K562 (cell line): ENCODE results near the gene RIC8B.

Source experiments
- BMI1 ChIP-seq: fragments of 150-350 bp; IDR thresholded peaks from 2 replicates; pipeline ENCODE4 v1.6.1; 2014; ENCODE audit warnings: low read length
- BRCA1 ChIP-seq, 2 experiments: fragments of 450-650 bp in 1 of 2; sonication (generic) in 1 of 2; formaldehyde crosslinking in 1 of 2; IDR thresholded peaks; 2 replicates each; pipeline versions ENCODE4 v1.5.0 to v1.6.1; 2017 to 2020; ENCODE audit warnings: mild to moderate bottlenecking in 1 of 2, missing genetic modification reagents in 1 of 2
- HDAC6 ChIP-seq: IDR thresholded peaks from 2 replicates; pipeline ENCODE4 v1.6.1; 2012; ENCODE audit warnings: low read depth, mild to moderate bottlenecking, control low read depth, inconsistent platforms, low read length, moderate library complexity
- NR2C2 ChIP-seq, 2 experiments: fragments of 200-800 bp in 1 of 2; sonication (Bioruptor generic) in 1 of 2; sonication (generic) in 1 of 2; formaldehyde crosslinking in 1 of 2; IDR thresholded peaks; 2 replicates each; pipeline versions ENCODE4 v1.6.1 to v1.8.0; 2016 to 2022; ENCODE audit warnings: mild to moderate bottlenecking in 1 of 2, missing compliant biosample characterization in 1 of 2, missing genetic modification characterization in 1 of 2, missing genetic modification reagents in 1 of 2
- POLR3A ChIP-seq: IDR thresholded peaks from 2 replicates; pipeline ENCODE4 v1.6.1; 2011; ENCODE audit warnings: borderline replicate concordance, mild to moderate bottlenecking, moderate library complexity; ENCODE audit not compliant: insufficient read length, insufficient read depth; ENCODE audit errors: extremely low read depth
- RAD21 ChIP-seq, 2 experiments: fragments of 250-450 bp in 1 of 2; fragments of 450-650 bp in 1 of 2; sonication (Bioruptor Pico) in 1 of 2; formaldehyde crosslinking in 1 of 2; IDR thresholded peaks in 1 of 2; conservative IDR thresholded peaks in 1 of 2; 2 replicates each; pipeline versions ENCODE4 v1.4.0 to v1.8.0; 2020 to 2022; ENCODE audit warnings: mild to moderate bottlenecking in 2 of 2, moderate library complexity in 1 of 2
- SETDB1 ChIP-seq: IDR thresholded peaks from one replicate; pipeline ENCODE4 v1.6.1; 2012; ENCODE audit warnings: low read length, control low read depth, inconsistent platforms
- STAG1 ChIP-seq: sonication (generic); formaldehyde crosslinking; IDR thresholded peaks from 2 replicates; pipeline ENCODE4 v1.5.0; 2020; ENCODE audit warnings: missing genetic modification reagents, borderline replicate concordance
- TCF7L2 ChIP-seq: fragments of 150-350 bp; IDR thresholded peaks from 2 replicates; pipeline ENCODE4 v1.6.1; 2016; ENCODE audit warnings: low read depth, mild to moderate bottlenecking, low read length, moderate library complexity
- TF ChIP-seq, protein P1 (sequence below): fragments of 200-600 bp; sonication (generic); IDR thresholded peaks from one replicate; pipeline ENCODE4 v1.6.1; 2012; ENCODE audit warnings: mild to moderate bottlenecking, low read depth, low read length, inconsistent platforms
- TF ChIP-seq, protein P2 (sequence below), 3 experiments: IDR thresholded peaks in 2 of 3; conservative IDR thresholded peaks in 1 of 3; 2 replicates each; pipeline ENCODE4 v1.5.1; 2011 to 2012; ENCODE audit warnings: low read length in 3 of 3, mild to moderate bottlenecking in 3 of 3, control low read depth in 2 of 3, improper control_type of control experiment in 1 of 3, inconsistent platforms in 1 of 3, low read depth in 1 of 3, mixed read lengths in 1 of 3, moderate library complexity in 1 of 3; ENCODE audit not compliant: insufficient read depth in 2 of 3
- TF ChIP-seq, protein P3 (sequence below): sonication (generic); formaldehyde crosslinking; IDR thresholded peaks from 2 replicates; pipeline ENCODE4 v1.9.0; 2022; ENCODE audit warnings: mild to moderate bottlenecking, missing genetic modification reagents
- TF ChIP-seq, protein P4 (sequence below): IDR thresholded peaks from 2 replicates; pipeline ENCODE4 v1.6.1; 2012; ENCODE audit warnings: low read depth, low read length, improper control_type of control experiment, borderline replicate concordance

DNA sequence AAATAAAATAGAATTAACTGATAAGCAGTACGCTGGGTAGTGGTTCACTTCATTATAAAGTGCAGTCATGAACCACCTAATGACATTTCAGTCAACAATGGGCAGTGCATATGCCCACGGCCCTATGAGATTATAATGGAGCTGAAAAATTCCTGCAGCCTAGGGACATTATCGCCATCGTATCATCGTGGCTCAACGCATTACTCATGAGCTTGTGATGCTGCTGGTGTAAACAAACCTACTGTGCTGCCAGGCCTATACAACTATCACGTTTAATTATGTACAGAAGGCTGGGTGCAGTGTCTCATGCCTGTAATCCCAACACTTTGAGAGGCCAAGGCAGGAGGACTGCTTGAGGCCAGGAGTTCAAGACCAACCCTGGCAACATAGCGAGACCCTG, 119.0 kb downstream of the RIC8B start:
- TF ChIP-seq SETDB1 (no peak), NR2C2 (CRISPR knock-in tag; IDR thresholded peaks at IDR 0.05) (no peak), NR2C2 (tag; IDR thresholded peaks at IDR 0.05) (no peak), RAD21 (CRISPR knock-in tag; conservative IDR thresholded peaks at IDR 0.05 in 1 of 2, IDR thresholded peaks at IDR 0.05 in 1 of 2) (no peak), TCF7L2 (no peak), HDAC6 (no peak), BRCA1 (IDR thresholded peaks at IDR 0.05) (no peak), BRCA1 (CRISPR knock-in tag; IDR thresholded peaks at IDR 0.05) (no peak), BMI1 (no peak), POLR3A (no peak), STAG1 (no peak)
- TF ChIP-seq, protein P1, sequence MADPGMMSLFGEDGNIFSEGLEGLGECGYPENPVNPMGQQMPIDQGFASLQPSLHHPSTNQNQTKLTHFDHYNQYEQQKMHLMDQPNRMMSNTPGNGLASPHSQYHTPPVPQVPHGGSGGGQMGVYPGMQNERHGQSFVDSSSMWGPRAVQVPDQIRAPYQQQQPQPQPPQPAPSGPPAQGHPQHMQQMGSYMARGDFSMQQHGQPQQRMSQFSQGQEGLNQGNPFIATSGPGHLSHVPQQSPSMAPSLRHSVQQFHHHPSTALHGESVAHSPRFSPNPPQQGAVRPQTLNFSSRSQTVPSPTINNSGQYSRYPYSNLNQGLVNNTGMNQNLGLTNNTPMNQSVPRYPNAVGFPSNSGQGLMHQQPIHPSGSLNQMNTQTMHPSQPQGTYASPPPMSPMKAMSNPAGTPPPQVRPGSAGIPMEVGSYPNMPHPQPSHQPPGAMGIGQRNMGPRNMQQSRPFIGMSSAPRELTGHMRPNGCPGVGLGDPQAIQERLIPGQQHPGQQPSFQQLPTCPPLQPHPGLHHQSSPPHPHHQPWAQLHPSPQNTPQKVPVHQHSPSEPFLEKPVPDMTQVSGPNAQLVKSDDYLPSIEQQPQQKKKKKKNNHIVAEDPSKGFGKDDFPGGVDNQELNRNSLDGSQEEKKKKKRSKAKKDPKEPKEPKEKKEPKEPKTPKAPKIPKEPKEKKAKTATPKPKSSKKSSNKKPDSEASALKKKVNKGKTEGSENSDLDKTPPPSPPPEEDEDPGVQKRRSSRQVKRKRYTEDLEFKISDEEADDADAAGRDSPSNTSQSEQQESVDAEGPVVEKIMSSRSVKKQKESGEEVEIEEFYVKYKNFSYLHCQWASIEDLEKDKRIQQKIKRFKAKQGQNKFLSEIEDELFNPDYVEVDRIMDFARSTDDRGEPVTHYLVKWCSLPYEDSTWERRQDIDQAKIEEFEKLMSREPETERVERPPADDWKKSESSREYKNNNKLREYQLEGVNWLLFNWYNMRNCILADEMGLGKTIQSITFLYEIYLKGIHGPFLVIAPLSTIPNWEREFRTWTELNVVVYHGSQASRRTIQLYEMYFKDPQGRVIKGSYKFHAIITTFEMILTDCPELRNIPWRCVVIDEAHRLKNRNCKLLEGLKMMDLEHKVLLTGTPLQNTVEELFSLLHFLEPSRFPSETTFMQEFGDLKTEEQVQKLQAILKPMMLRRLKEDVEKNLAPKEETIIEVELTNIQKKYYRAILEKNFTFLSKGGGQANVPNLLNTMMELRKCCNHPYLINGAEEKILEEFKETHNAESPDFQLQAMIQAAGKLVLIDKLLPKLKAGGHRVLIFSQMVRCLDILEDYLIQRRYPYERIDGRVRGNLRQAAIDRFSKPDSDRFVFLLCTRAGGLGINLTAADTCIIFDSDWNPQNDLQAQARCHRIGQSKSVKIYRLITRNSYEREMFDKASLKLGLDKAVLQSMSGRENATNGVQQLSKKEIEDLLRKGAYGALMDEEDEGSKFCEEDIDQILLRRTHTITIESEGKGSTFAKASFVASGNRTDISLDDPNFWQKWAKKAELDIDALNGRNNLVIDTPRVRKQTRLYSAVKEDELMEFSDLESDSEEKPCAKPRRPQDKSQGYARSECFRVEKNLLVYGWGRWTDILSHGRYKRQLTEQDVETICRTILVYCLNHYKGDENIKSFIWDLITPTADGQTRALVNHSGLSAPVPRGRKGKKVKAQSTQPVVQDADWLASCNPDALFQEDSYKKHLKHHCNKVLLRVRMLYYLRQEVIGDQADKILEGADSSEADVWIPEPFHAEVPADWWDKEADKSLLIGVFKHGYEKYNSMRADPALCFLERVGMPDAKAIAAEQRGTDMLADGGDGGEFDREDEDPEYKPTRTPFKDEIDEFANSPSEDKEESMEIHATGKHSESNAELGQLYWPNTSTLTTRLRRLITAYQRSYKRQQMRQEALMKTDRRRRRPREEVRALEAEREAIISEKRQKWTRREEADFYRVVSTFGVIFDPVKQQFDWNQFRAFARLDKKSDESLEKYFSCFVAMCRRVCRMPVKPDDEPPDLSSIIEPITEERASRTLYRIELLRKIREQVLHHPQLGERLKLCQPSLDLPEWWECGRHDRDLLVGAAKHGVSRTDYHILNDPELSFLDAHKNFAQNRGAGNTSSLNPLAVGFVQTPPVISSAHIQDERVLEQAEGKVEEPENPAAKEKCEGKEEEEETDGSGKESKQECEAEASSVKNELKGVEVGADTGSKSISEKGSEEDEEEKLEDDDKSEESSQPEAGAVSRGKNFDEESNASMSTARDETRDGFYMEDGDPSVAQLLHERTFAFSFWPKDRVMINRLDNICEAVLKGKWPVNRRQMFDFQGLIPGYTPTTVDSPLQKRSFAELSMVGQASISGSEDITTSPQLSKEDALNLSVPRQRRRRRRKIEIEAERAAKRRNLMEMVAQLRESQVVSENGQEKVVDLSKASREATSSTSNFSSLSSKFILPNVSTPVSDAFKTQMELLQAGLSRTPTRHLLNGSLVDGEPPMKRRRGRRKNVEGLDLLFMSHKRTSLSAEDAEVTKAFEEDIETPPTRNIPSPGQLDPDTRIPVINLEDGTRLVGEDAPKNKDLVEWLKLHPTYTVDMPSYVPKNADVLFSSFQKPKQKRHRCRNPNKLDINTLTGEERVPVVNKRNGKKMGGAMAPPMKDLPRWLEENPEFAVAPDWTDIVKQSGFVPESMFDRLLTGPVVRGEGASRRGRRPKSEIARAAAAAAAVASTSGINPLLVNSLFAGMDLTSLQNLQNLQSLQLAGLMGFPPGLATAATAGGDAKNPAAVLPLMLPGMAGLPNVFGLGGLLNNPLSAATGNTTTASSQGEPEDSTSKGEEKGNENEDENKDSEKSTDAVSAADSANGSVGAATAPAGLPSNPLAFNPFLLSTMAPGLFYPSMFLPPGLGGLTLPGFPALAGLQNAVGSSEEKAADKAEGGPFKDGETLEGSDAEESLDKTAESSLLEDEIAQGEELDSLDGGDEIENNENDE = no peak
- TF ChIP-seq, protein P2, sequence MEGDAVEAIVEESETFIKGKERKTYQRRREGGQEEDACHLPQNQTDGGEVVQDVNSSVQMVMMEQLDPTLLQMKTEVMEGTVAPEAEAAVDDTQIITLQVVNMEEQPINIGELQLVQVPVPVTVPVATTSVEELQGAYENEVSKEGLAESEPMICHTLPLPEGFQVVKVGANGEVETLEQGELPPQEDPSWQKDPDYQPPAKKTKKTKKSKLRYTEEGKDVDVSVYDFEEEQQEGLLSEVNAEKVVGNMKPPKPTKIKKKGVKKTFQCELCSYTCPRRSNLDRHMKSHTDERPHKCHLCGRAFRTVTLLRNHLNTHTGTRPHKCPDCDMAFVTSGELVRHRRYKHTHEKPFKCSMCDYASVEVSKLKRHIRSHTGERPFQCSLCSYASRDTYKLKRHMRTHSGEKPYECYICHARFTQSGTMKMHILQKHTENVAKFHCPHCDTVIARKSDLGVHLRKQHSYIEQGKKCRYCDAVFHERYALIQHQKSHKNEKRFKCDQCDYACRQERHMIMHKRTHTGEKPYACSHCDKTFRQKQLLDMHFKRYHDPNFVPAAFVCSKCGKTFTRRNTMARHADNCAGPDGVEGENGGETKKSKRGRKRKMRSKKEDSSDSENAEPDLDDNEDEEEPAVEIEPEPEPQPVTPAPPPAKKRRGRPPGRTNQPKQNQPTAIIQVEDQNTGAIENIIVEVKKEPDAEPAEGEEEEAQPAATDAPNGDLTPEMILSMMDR (IDR thresholded peaks at IDR 0.05 in 2 of 3, conservative IDR thresholded peaks at IDR 0.05 in 1 of 3; ENCODE audit: insufficient read depth in 2 of 3, low read depth in 1 of 3, low read length in 3 of 3) = no peak
- TF ChIP-seq, protein P3, sequence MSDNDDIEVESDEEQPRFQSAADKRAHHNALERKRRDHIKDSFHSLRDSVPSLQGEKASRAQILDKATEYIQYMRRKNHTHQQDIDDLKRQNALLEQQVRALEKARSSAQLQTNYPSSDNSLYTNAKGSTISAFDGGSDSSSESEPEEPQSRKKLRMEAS (CRISPR knock-in tag) = no peak
- TF ChIP-seq, protein P4, sequence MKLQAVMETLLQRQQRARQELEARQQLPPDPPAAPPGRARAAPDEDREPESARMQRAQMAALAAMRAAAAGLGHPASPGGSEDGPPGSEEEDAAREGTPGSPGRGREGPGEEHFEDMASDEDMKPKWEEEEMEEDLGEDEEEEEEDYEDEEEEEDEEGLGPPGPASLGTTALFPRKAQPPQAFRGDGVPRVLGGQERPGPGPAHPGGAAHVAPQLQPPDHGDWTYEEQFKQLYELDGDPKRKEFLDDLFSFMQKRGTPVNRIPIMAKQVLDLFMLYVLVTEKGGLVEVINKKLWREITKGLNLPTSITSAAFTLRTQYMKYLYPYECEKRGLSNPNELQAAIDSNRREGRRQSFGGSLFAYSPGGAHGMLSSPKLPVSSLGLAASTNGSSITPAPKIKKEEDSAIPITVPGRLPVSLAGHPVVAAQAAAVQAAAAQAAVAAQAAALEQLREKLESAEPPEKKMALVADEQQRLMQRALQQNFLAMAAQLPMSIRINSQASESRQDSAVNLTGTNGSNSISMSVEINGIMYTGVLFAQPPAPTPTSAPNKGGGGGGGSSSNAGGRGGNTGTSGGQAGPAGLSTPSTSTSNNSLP = no peak
